ENCODE results near the gene C2orf49.
"Not testable (repeated sequence)": the region's sequence is repeated elsewhere in the genome, so short reads cannot be mapped to it uniquely, and the experiment has no call there.

Gene C2orf49

GRCh38 chr2:105321875-105322646 is 15.3 kb upstream of the C2orf49 start:
- DNase-seq (ENCODE audit: low read depth), result no peak

GRCh38 chr2:105323111-105323510 is 14.2 kb upstream of the C2orf49 start:
- DNase-seq (ENCODE audit: low read depth), result no peak

- no peak for DNase-seq (ENCODE audit: low read depth)
These were observed 13.2 kb upstream of the C2orf49 start for GRCh38 chr2:105324101-105324500.

GRCh38 chr2:105324732-105325131 is 12.6 kb upstream of the C2orf49 start:
- no peak for DNase-seq (ENCODE audit: low read depth)

GRCh38 chr2:105325389-105325963 is 11.9 kb upstream of the C2orf49 start:
- no peak for DNase-seq (ENCODE audit: low read depth)

- DNase-seq (ENCODE audit: low read depth), result not testable (repeated sequence)
These were observed 10.1 kb upstream of the C2orf49 start for GRCh38 chr2:105327271-105327670.

- no peak for DNase-seq (ENCODE audit: low read depth)
These were observed 9.7 kb upstream of the C2orf49 start for GRCh38 chr2:105327690-105328089.

GRCh38 chr2:105328281-105329196 is 8.8 kb upstream of the C2orf49 start:
- DNase-seq (ENCODE audit: low read depth), result no peak

- DNase-seq (ENCODE audit: low read depth), result no peak
These were observed 8.2 kb upstream of the C2orf49 start for GRCh38 chr2:105329197-105329554.

- peak; percentile 34 for DNase-seq (ENCODE audit: low read depth)
These were observed 7.5 kb upstream of the C2orf49 start, which contains the start of gene TGFBRAP1 for GRCh38 chr2:105329561-105330495. Gene TGFBRAP1, minus strand, starts transcription at chr2:105329735. Its CDS starts 21,434 bp downstream, at chr2:105308301.

GRCh38 chr2:105330681-105331375 is 6.5 kb upstream of the C2orf49 start:
- DNase-seq (ENCODE audit: low read depth), result no peak

GRCh38 chr2:105334211-105334610 is 3.1 kb upstream of the C2orf49 start:
- DNase-seq (ENCODE audit: low read depth), result no peak

GRCh38 chr2:105335469-105335868 is 1.9 kb upstream of the C2orf49 start:
- no peak for DNase-seq (ENCODE audit: low read depth)

- no peak for DNase-seq (ENCODE audit: low read depth)
These were observed 586 bp upstream of the C2orf49 start for GRCh38 chr2:105336786-105337121.

GRCh38 chr2:105338020-105338385 is 663 bp downstream of the C2orf49 start:
- DNase-seq (ENCODE audit: low read depth), result no peak

GRCh38 chr2:105339414-105339813 is 2.1 kb downstream of the C2orf49 start:
- DNase-seq (ENCODE audit: low read depth), result no peak

- DNase-seq (ENCODE audit: low read depth), result no peak
These were observed 7.5 kb downstream of the C2orf49 start for GRCh38 chr2:105344704-105345345.

- no peak for DNase-seq (ENCODE audit: low read depth)
These were observed 19.8 kb downstream of the C2orf49 start for GRCh38 chr2:105357122-105357521.

GRCh38 chr2:105358593-105358992 is 21.3 kb downstream of the C2orf49 start:
- no peak for DNase-seq (ENCODE audit: low read depth)

- no peak for DNase-seq (ENCODE audit: low read depth)
These were observed 24.0 kb downstream of the C2orf49 start for GRCh38 chr2:105361102-105361889.
